H1 (cell line): ENCODE measurements around the gene SPEF2. TPM values are rescaled to one million over a fixed set of nuclear protein-coding genes. Genes with fewer than 3 reads are reported as not detected.

Source experiments
- ASH2L ChIP-seq: fragments of 200-600, 300-600 bp; sonication (generic); IDR thresholded peaks from one replicate; pipeline ENCODE4 v1.7.1; 2017; ENCODE audit warnings: low read length
- CHD2 ChIP-seq: IDR thresholded peaks from 2 replicates; pipeline ENCODE4 v1.6.1; 2012; ENCODE audit warnings: low read length, improper control_type of control experiment
- CHD7 ChIP-seq: fragments of 300-600 bp; sonication (generic); IDR thresholded peaks from 2 replicates; pipeline ENCODE4 v1.7.1; 2012; ENCODE audit warnings: low read length, moderate library complexity, mild to moderate bottlenecking, inconsistent platforms; ENCODE audit not compliant: insufficient replicate concordance
- EGR1 ChIP-seq: IDR thresholded peaks from 2 replicates; pipeline ENCODE4 v1.6.1; 2011; ENCODE audit warnings: low read depth, low read length, borderline replicate concordance
- TEAD4 ChIP-seq: IDR thresholded peaks from 2 replicates; pipeline ENCODE4 v1.6.1; 2012; ENCODE audit warnings: low read depth, low read length, inconsistent platforms, mixed read lengths
- polyA plus RNA-seq, 7 experiments: library from polyadenylated mRNA; depleted of rRNA in 3 of 7; stranded (reverse) in 5 of 7; unstranded in 2 of 7; fragments of >200 nt in 5 of 7; fragments of 200-250 nt in 2 of 7; gene quantifications; 1 replicate in 5 of 7; 2 replicates in 1 of 7; 4 replicates in 1 of 7; pipeline versions ENCODE4 v1.2.1 to v1.2.3, GENCODE V29; 2011 to 2013; ENCODE audit warnings: missing spikeins in 2 of 7, mixed read lengths in 2 of 7
- total RNA-seq: library from RNA; stranded (reverse); fragmentation: NEBNext Ultra II Directional; extraction: Animal tissue kit (Norgen Biotek cat#: 25700); gene quantifications from 2 replicates; pipeline ENCODE4 v1.2.1, GENCODE V29; 2021
- TF ChIP-seq, protein P1 (sequence below): IDR thresholded peaks from 2 replicates; pipeline ENCODE4 v1.6.1; 2012; ENCODE audit warnings: low read length, inconsistent platforms

SPEF2 gene
- total and polyA plus RNA-seq, 2 of the 8 experiments (the other 6 are each of a cell fraction or from before 2014, with no cell fraction given) = 0.14 to 0.73 TPM

DNA sequence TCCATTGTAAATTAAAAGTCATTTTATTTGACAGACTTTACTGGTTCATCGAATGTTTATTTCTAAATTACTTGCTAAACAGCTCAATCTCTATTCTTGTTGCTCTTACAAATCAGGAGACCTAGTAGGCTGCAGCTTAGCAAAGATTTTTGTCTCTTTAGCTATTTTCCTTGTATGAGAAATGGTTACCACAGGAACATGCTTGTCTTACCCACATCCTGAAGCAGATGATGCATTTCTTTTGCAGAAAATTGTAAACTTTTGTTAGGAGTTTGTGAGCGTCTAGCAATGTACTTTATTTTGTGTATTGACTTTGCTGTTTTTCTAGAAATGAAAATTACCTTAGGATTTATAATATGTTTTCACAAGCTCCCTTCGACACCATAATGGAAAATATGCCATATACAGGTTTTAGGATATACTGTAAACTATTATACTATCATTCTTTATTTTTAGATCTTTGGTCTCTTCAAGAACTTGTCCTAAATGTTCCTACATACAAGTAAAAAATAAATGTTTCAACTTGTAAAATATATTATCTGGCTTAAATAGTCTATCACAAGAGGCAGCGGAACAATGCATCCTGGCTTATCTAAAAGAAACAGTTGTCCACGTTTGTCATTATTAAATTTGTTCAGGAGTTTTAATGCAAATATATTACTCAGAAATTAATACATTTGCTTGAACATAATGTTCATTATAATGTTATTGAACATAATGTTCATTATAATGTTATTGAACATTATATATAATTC is 54.1 kb downstream of the SPEF2 start (continued):
- TF ChIP-seq, protein P1, sequence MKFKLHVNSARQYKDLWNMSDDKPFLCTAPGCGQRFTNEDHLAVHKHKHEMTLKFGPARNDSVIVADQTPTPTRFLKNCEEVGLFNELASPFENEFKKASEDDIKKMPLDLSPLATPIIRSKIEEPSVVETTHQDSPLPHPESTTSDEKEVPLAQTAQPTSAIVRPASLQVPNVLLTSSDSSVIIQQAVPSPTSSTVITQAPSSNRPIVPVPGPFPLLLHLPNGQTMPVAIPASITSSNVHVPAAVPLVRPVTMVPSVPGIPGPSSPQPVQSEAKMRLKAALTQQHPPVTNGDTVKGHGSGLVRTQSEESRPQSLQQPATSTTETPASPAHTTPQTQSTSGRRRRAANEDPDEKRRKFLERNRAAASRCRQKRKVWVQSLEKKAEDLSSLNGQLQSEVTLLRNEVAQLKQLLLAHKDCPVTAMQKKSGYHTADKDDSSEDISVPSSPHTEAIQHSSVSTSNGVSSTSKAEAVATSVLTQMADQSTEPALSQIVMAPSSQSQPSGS = no peak
- no peak for TF ChIP-seq TEAD4
- no peak for TF ChIP-seq CHD7
- no peak for TF ChIP-seq EGR1
- TF ChIP-seq ASH2L = no peak
- TF ChIP-seq CHD2 = no peak
